Neural cell (in vitro differentiated cells): ENCODE results near the gene IL1RL2. TPM values are rescaled to one million over a fixed set of nuclear protein-coding genes. Genes with fewer than 3 reads are reported as not detected.

Experiments used
- H2AFZ ChIP-seq: fragments of 200-600, 300-800 bp; sonication (generic), shearing (Covaris generic); 2 replicates; pipeline ENCODE4 v1.6.0; 2014; ENCODE audit warnings: low read depth, mild to moderate bottlenecking, antibody characterized with exemption, low read length, moderate library complexity
- H3F3A ChIP-seq: fragments of 200-600 bp; shearing (Covaris generic); 2 replicates; pipeline ENCODE4 v1.6.1; 2016; ENCODE audit warnings: mild to moderate bottlenecking, moderate library complexity, mixed read lengths, antibody characterized with exemption, low read length; ENCODE audit not compliant: insufficient read depth, poor library complexity, severe bottlenecking
- H3K27ac ChIP-seq: fragments of 200-600, 300-800 bp; sonication (generic), shearing (Covaris generic); 2 replicates; pipeline ENCODE4 v1.5.1; 2014; ENCODE audit warnings: mild to moderate bottlenecking, low read length, moderate library complexity
- H3K27me3 ChIP-seq: fragments of 300-800, 200-600 bp; sonication (generic), shearing (Covaris generic); 2 replicates; pipeline ENCODE4 v1.6.0; 2014; ENCODE audit warnings: mild to moderate bottlenecking, low read depth, low read length, moderate library complexity; ENCODE audit not compliant: insufficient read depth
- H3K36me3 ChIP-seq: fragments of 300-800, 200-600 bp; sonication (generic), shearing (Covaris generic); 2 replicates; pipeline ENCODE4 v1.5.1; 2014; ENCODE audit warnings: mild to moderate bottlenecking, antibody characterized with exemption, low read length, moderate library complexity; ENCODE audit not compliant: insufficient read depth
- H3K4me2 ChIP-seq: fragments of 300-800, 200-600 bp; sonication (generic), shearing (Covaris generic); 2 replicates; pipeline ENCODE4 v1.6.0; 2014; ENCODE audit warnings: mild to moderate bottlenecking, low read length
- H3K4me3 ChIP-seq: fragments of 300-800, 200-600 bp; sonication (generic), shearing (Covaris generic); 2 replicates; pipeline ENCODE4 v1.5.1; 2014; ENCODE audit warnings: mild to moderate bottlenecking, low read length, moderate library complexity
- H3K79me2 ChIP-seq: fragments of 200-600 bp; shearing (Covaris generic); replicated peaks from 2 replicates; pipeline ENCODE4 v1.6.0; 2014; ENCODE audit warnings: mild to moderate bottlenecking, low read length, moderate library complexity; ENCODE audit not compliant: insufficient read depth
- H3K9ac ChIP-seq: fragments of 300-800, 200-600 bp; sonication (generic), shearing (Covaris generic); 2 replicates; pipeline ENCODE4 v1.6.1; 2016; ENCODE audit warnings: mild to moderate bottlenecking, low read length, mixed read lengths
- H3K9me2 ChIP-seq: fragments of 200-600 bp; shearing (Covaris generic); 2 replicates; pipeline ENCODE4 v1.6.1; 2016; ENCODE audit warnings: mild to moderate bottlenecking, low read length, mixed read lengths; ENCODE audit not compliant: insufficient read depth
- H3K9me3 ChIP-seq: fragments of 200-600, 300-800 bp; sonication (generic), shearing (Covaris generic); 2 replicates; pipeline ENCODE4 v1.6.1; 2016; ENCODE audit warnings: mild to moderate bottlenecking, mixed run types, low read length, moderate library complexity, mixed read lengths
- H4K20me1 ChIP-seq: fragments of 200-600 bp; shearing (Covaris generic); 2 replicates; pipeline ENCODE4 v1.6.1; 2016; ENCODE audit warnings: mild to moderate bottlenecking, mixed run types; ENCODE audit not compliant: insufficient read depth
- EP300 ChIP-seq: fragments of 450-650 bp; conservative IDR thresholded peaks from 2 replicates; pipeline ENCODE4 v1.6.1; 2014; ENCODE audit warnings: antibody characterized with exemption, mild to moderate bottlenecking, moderate library complexity; ENCODE audit not compliant: poor library complexity, severe bottlenecking
- EZH2 ChIP-seq: fragments of 200-600, 300-800 bp; shearing (Covaris generic), sonication (generic); IDR thresholded peaks from 2 replicates; pipeline ENCODE4 v1.6.1; 2014; ENCODE audit warnings: antibody characterized with exemption, low read length, borderline replicate concordance, mild to moderate bottlenecking; ENCODE audit not compliant: insufficient read depth, poor library complexity, severe bottlenecking
- MXI1 ChIP-seq: fragments of 450-650 bp; conservative IDR thresholded peaks from 2 replicates; pipeline ENCODE4 v1.6.1; 2014; ENCODE audit warnings: antibody characterized with exemption, mild to moderate bottlenecking; ENCODE audit not compliant: poor library complexity, severe bottlenecking
- POLR2AphosphoS5 ChIP-seq: IDR thresholded peaks from 2 replicates; pipeline ENCODE4 v1.6.1; 2012
- RAD21 ChIP-seq: fragments of 450-650 bp; conservative IDR thresholded peaks from 2 replicates; pipeline ENCODE4 v1.6.1; 2014; ENCODE audit warnings: antibody characterized with exemption, mild to moderate bottlenecking, moderate library complexity
- REST ChIP-seq: IDR thresholded peaks from 2 replicates; pipeline ENCODE4 v1.6.1; 2012; ENCODE audit warnings: borderline replicate concordance
- SMC3 ChIP-seq: fragments of 450-650 bp; conservative IDR thresholded peaks from 2 replicates; pipeline ENCODE4 v1.6.1; 2014; ENCODE audit warnings: antibody characterized with exemption, mild to moderate bottlenecking, moderate library complexity; ENCODE audit not compliant: poor library complexity
- TAF1 ChIP-seq: IDR thresholded peaks from 2 replicates; pipeline ENCODE4 v1.6.1; 2012; ENCODE audit warnings: low read depth
- polyA plus RNA-seq: library from polyadenylated mRNA; depleted of rRNA; stranded (reverse); fragments of >200 nt; gene quantifications from 2 replicates; pipeline ENCODE4 v1.2.3, GENCODE V29; 2014
- TF ChIP-seq, protein P1 (sequence below): fragments of 450-650 bp; IDR thresholded peaks from 2 replicates; pipeline ENCODE4 v1.5.1; 2014; ENCODE audit warnings: antibody characterized with exemption, mild to moderate bottlenecking, moderate library complexity; ENCODE audit not compliant: poor library complexity, severe bottlenecking

The IL1RL2 gene
- polyA plus RNA-seq, 1 donor from 2014 or later = not detected

GRCh38 chr2:102208774-102209173, 22.0 kb downstream of the IL1RL2 start:
- Histone ChIP-seq H3K79me2 (no peaks in the 10 kb centered on the region), H3K9me2 (no peaks in the 10 kb centered on the region), H3K4me3 (no peak overlapping the region), H3K9ac (no peak overlapping the region), H4K20me1 (no peaks in the 10 kb centered on the region), H3K9me3 (no peaks in the 10 kb centered on the region), H3K27ac (no peak overlapping the region), H3K27me3 (no peaks in the 10 kb centered on the region), H3K4me2 (no peak overlapping the region), H3F3A (no peaks in the 10 kb centered on the region), H3K36me3 (no peaks in the 10 kb centered on the region), H2AFZ (no peak overlapping the region)
- TF ChIP-seq MXI1 (no peak), EZH2 (no peak)
- TF ChIP-seq, protein P1, sequence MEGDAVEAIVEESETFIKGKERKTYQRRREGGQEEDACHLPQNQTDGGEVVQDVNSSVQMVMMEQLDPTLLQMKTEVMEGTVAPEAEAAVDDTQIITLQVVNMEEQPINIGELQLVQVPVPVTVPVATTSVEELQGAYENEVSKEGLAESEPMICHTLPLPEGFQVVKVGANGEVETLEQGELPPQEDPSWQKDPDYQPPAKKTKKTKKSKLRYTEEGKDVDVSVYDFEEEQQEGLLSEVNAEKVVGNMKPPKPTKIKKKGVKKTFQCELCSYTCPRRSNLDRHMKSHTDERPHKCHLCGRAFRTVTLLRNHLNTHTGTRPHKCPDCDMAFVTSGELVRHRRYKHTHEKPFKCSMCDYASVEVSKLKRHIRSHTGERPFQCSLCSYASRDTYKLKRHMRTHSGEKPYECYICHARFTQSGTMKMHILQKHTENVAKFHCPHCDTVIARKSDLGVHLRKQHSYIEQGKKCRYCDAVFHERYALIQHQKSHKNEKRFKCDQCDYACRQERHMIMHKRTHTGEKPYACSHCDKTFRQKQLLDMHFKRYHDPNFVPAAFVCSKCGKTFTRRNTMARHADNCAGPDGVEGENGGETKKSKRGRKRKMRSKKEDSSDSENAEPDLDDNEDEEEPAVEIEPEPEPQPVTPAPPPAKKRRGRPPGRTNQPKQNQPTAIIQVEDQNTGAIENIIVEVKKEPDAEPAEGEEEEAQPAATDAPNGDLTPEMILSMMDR = no peak

DNA sequence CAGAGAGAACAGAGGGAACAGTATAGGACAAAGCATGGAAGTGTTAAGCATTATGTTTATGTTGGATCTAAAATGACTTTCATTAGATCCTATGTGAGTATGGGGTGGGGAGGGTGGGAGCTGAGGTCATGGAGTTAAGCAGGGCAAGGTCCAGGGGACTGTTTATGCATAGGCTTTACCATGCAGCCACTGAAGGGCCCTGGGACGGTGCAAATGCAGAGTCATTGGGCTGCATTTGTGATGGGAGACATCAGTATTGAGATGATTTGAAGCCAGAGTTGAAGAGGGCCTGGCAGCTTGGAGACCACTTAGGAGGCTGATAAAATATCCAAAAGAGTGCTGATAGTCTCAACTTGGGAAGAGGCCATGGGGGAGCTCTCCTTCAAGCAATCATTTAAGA, 22.7 kb downstream of the IL1RL2 start:
- H3K4me3 ChIP-seq = no peak overlapping the region

More for the DNA sequence above, 22.7 kb downstream of the IL1RL2 start:
- H4K20me1 ChIP-seq = no peaks in the 10 kb centered on the region
- no peak overlapping the region for H2AFZ ChIP-seq
- H3K9me3 ChIP-seq = no peaks in the 10 kb centered on the region
- H3F3A ChIP-seq = no peaks in the 10 kb centered on the region
- no peaks in the 10 kb centered on the region for H3K27me3 ChIP-seq
- TF ChIP-seq RAD21 (no peak), TAF1 (no peak), EP300 (no peak), EZH2 (no peak), POLR2AphosphoS5 (no peak), SMC3 (no peak), REST (no peak), MXI1 (no peak)
- TF ChIP-seq, protein P1 = no peak
- no peaks in the 10 kb centered on the region for H3K9me2 ChIP-seq
- H3K27ac ChIP-seq = no peak overlapping the region
- H3K9ac ChIP-seq = no peak overlapping the region
- no peak overlapping the region for H3K4me2 ChIP-seq
- H3K79me2 ChIP-seq = no peaks in the 10 kb centered on the region
- H3K36me3 ChIP-seq = no peaks in the 10 kb centered on the region
